Cardiac fibroblast (primary cell): ENCODE results near the gene AIDA.
A peak's percentile ranks its signal among the peaks of the same experiment; 100 is the strongest.

Experiments
- DNase-seq, 2 donors: peaks; one replicate each; pipeline versions ENCODE4 v3.0.0 to v3.0.0-alpha.2; 2010; ENCODE audit warnings: low read depth in 2 of 2
- H3K4me3 ChIP-seq, 2 donors: replicated peaks in 1 of 2; 1 replicate in 1 of 2; 2 replicates in 1 of 2; pipeline ENCODE4 v1.5.1; 2011; ENCODE audit warnings: low read depth in 2 of 2, low read length in 2 of 2, mild to moderate bottlenecking in 2 of 2, moderate library complexity in 1 of 2
- TF ChIP-seq, protein P1 (sequence below): IDR thresholded peaks from one replicate; pipeline ENCODE4 v1.5.1; 2011; ENCODE audit warnings: low read depth, mild to moderate bottlenecking, low read length, inconsistent platforms

The AIDA gene

GRCh38 chr1:222652676-222653075, 59.6 kb downstream of the AIDA start:
- DNase-seq = no peak
- TF ChIP-seq, protein P1, sequence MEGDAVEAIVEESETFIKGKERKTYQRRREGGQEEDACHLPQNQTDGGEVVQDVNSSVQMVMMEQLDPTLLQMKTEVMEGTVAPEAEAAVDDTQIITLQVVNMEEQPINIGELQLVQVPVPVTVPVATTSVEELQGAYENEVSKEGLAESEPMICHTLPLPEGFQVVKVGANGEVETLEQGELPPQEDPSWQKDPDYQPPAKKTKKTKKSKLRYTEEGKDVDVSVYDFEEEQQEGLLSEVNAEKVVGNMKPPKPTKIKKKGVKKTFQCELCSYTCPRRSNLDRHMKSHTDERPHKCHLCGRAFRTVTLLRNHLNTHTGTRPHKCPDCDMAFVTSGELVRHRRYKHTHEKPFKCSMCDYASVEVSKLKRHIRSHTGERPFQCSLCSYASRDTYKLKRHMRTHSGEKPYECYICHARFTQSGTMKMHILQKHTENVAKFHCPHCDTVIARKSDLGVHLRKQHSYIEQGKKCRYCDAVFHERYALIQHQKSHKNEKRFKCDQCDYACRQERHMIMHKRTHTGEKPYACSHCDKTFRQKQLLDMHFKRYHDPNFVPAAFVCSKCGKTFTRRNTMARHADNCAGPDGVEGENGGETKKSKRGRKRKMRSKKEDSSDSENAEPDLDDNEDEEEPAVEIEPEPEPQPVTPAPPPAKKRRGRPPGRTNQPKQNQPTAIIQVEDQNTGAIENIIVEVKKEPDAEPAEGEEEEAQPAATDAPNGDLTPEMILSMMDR = no peak
- H3K4me3 ChIP-seq = no peak overlapping the region

DNA sequence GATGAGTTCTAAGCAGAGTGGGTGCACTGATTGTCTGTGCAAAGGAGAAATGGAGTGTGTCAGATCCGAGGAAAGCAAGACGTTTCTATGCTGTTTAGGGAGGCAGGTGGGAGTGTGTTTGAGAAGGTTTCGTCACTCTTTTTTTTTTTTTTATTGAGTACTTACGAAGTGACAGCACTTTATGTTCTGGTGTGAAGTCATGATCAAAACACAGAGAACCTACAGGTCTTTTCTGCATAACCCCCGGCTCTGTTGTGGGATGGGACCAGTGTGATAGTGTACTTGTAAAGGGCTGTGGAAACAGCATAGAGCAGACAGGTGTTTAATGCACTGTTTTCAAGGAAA, 67.7 kb downstream of the AIDA start:
- DNase-seq = peak in 1 of 2 donors; percentile 33
- peak overlapping the region; percentile 82 to 92 for H3K4me3 ChIP-seq
- TF ChIP-seq, protein P1 = no peak

GRCh38 chr1:222643938-222644635, 68.2 kb downstream of the AIDA start:
- H3K4me3 ChIP-seq = peak overlapping the region; percentile 82 to 92
- TF ChIP-seq, protein P1 = no peak
- DNase-seq = peak; percentile 99

GRCh38 chr1:222643606-222643937, 68.7 kb downstream of the AIDA start:
- no peak for DNase-seq
- H3K4me3 ChIP-seq = peak overlapping the region; percentile 82 to 92
- TF ChIP-seq, protein P1 = no peak

GRCh38 chr1:222642468-222642867, 69.8 kb downstream of the AIDA start:
- no peak for DNase-seq
- H3K4me3 ChIP-seq = no peak overlapping the region
- TF ChIP-seq, protein P1 = no peak

- no peak for DNase-seq
- TF ChIP-seq, protein P1 = no peak
These were observed 70.9 kb downstream of the AIDA start for GRCh38 chr1:222641269-222641948.

More at GRCh38 chr1:222641269-222641948, 70.9 kb downstream of the AIDA start:
- H3K4me3 ChIP-seq = no peak overlapping the region
